NCI-H2029 (cell line): ENCODE results near the gene PLEKHJ1.

Experiments used
- DNase-seq: peaks from one replicate; lab custom pipeline; 2025; lab: John Stamatoyannopoulos, UW

The PLEKHJ1 gene

DNA sequence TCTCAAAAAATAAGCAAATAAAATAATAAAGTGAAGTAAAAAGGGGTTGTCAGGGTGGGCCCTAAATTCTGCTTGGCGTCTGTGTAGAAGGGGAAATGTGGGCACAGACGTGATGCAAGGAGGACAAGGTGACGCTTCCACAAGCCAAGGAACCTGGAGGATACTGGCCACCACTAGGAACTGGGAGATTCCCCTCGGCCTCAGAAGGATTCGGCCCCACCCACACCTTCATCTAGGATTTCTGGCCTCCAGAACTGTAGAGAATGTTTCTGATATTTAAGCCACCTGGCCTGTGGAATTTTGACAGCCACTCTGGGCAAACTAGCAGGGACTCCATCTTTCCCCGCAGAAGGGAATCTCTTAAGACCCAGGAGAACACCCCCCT is 1.1 kb downstream of the PLEKHJ1 start:
- DNase-seq, result peak; percentile 66

DNA sequence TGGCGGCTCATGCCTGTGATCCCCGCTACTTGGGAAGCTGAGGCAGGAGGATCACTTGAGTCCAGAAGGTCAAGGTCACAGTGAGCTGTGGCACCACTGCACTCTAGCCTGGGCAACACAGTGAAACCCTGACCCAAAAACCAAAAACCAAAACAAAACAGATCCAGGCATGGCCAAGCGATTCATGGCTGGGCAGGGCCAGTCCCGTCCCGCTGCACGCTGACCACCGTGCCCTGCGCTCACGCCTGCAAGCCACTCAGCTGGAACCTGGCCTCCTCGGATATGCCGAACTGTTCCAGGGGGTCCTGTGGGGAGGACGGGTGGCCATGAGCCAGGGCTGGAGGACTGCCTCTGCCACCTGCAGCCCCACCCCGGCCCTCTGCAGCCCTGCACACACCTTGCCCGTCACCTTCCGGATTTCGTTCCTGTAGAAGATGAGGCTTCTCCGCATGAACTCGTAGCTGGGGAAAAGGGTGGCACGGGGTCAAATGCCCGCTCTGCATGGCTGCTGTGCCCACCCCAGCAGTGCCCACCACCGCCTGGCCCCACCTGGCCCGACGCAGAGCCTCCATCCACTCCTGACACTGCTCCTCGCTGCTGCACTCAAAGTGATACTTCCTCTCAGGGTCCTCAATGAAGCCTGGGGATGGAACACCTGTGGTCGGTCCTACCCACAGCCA is 2.4 kb downstream of the PLEKHJ1 start:
- no peak for DNase-seq

DNA sequence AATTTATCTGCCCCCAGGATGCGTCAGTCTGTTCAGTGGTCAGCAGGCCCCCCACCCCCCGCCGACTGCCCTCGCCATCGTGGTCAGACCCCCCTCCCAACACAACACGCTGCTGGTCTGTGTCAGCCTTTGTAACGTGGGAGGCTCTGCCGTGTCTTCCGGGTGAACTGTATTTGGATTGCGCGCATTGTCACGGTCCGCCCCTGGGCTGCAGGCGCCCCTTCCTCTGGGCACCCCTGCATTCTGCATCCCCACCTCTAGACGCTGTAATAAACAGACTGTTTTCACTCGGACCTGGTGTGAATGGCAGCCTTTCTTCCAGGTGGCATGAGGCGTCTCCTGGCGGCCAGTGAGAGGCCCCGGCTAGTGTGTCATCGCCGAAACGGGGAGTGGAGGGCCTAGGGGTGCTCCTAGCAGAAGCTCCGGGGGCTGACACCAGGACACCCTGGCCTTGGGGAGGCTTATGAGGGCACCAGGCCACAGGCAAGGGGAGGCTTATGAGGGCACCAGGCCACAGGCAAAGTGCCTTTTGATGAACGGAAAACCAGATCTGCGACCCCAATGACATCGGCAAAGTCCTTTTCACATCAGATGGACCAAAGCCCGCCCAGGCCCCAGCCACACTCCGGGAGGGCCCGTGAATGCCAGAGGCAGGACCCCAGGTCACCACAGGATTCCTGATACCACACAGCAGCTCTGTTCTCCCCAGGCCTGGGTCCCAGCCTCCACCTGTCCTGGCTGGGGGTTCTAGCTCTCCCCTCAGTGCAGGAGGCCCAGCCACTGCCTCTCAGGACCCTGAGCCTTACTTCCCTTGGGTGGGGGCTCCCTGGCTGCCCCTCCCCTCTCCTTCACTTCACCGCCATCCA is 3.6 kb downstream of the PLEKHJ1 start:
- DNase-seq, result no peak

- no peak for DNase-seq
These were observed 4.4 kb downstream of the PLEKHJ1 start for GRCh38 chr19:2231621-2232221.

- DNase-seq, result no peak
These were observed 5.2 kb downstream of the PLEKHJ1 start for GRCh38 chr19:2230807-2231533.

DNA sequence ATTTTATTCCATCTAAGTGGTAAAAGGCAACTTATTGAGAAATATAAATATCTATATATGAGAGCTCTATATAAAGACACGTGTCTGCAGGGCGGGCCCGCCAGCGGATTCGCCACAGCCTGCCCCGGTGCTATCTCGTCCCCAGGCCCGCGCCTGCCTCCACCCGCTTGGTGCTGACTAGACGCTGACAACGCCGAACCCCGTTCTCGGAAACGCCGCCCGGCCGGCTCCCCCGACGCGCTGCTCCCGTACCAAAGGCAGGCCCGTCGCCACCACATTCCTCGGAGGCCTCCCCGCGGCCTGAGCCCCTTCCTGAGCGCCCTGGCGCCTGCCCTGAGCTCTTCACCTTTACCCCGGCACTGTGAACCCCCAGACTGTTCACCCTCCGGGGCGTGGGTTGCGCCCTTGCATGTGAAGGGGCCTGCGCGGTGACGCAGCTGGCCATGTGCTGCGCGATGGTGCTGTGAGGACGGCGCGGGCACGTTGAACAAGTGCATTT is 6.0 kb downstream of the PLEKHJ1 start:
- DNase-seq, result no peak

DNA sequence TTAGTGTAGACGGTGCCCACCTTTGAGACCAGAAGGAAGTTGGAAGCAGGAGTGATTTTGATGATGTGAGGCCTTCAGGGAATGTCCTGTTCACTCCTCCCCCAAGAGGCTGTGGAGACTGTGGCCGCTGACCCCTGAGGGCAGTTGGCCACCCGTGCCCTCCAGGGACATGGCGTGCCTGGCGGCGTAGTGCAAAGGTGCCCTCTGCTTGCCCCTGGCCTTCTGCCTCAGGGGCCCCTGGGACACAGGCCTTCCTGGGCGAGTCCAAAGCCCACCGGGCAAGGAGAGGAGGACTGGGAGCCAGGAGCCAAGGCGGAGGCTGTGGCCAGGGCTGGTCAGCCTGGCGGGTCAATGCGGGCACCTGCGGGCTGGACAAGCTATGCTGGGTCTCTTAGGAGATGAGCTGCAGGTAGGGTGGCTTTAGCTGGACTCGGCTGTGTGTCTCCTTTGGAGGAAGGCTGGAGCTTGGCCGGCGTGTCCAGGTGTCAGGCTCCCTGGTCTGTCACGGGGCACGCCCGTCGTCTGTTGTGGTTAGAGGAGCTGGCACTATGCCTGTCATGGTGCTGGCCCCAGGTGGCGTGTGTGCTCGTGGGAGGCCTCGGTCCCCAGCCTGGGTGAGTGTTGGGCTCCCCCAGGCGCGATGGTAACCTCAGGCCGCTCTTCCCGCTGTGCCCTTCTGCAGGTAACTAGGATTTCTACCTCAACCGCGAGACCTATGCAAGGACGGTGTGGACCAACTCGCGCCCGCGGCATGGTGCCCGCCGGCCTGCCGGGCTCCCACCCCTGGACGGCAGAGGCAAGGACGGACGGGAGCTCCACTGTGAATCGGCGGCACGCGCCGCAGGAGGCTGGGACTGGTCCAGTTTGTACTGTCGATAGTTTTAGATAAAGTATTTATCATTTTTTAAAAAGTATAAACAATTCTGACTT is 6.8 kb downstream of the PLEKHJ1 start:
- no peak for DNase-seq

DNA sequence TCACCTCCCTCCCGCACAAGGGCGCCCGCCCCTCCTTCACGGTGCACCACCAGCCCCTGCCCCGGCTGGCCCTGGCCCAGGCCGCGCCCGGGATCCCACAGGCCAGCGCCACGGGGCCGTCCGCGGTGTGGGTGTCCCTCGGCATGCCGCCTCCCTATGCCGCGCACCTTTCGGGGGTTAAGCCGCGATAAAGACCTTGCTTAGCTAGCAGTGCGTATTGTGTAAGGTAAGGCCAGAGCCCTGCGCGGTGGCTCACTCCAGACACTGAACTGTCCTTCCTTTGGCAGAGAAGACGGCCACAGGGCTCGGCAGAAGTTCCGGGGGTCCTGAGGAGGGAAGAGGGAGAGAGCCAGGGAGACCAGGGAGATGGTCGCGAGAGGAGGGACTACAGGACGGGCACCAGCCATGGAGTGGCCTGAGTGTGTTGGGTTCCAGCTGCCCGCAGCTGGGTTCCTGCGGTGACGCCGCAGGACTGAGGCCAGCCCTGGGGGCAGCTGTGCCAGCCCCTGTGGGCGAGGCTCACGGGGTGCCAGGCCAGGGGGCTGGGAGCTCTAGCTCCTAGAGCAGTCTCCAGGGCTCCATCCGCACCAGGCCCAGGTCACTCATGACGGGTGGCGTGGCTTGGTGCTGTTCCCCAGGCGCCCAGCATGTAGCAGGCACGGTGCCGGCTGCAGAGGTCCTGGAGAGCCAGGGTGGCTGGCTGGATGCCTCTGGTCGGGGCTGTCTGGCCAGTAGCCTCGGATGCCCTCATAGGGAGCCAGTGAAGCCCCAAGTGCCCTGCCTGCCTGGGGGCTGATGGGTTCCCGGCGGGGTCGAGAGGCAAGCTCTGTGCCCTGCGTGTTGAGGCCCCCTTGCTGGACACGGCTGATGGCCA is 7.7 kb downstream of the PLEKHJ1 start:
- DNase-seq, result no peak

DNA sequence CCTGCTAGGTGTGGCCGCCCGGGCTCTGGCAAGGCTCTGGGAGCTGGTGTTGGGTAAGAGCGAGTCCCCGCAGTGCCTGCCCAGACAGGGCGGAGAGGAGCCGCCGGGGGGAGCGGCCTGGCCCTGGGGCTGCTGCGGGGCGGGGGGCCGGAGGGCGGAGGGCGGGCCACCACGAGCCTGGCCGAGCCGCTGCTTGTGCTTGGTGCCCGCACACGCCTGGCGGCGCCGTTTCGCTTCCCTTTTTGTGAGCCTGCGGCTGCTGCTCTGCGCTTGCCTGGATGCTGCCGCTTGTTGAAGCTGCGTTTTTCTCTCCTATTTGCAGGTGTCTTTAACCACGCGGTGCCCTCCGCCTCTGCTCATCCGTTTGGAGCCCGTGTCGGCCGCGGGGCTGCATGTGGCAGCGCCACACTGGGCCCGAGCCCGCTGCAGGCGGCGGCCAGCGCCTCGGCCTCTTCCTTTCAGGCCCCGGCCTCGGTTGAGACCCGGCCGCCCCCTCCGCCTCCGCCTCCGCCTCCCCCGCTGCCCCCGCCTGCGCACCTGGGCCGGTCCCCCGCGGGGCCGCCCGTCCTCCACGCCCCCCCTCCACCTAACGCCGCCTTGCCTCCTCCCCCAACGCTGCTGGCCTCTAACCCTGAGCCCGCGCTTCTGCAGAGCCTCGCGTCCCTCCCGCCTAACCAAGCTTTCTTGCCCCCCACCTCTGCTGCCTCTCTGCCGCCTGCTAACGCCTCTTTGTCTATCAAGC is 8.5 kb downstream of the PLEKHJ1 start:
- DNase-seq, result no peak

GRCh38 chr19:2226840-2227360 is 9.2 kb downstream of the PLEKHJ1 start:
- no peak for DNase-seq

DNA sequence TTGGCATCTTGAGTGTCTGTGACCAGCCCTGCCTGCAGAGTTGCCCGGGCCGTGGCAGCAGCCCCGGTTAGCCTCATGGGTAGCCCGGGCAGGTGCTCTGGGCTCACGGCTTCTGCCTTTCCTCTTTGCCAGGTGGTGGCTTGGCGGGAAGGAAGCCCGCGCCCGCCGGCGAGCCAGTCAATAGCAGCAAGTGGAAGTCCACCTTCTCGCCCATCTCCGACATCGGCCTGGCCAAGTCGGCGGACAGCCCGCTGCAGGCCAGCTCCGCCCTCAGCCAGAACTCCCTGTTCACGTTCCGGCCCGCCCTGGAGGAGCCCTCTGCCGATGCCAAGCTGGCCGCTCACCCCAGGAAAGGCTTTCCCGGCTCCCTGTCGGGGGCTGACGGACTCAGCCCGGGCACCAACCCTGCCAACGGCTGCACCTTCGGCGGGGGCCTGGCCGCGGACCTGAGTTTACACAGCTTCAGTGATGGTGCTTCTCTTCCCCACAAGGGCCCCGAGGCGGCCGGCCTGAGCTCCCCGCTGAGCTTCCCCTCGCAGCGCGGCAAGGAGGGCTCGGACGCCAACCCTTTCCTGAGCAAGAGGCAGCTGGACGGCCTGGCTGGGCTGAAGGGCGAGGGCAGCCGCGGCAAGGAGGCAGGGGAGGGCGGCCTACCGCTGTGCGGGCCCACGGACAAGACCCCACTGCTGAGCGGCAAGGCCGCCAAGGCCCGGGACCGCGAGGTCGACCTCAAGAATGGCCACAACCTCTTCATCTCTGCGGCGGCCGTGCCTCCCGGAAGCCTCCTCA is 9.9 kb downstream of the PLEKHJ1 start:
- DNase-seq, result no peak

- no peak for DNase-seq
These were observed 10.6 kb downstream of the PLEKHJ1 start for GRCh38 chr19:2225415-2226050.

- DNase-seq, result no peak
These were observed 11.3 kb downstream of the PLEKHJ1 start for GRCh38 chr19:2224754-2225349.

DNA sequence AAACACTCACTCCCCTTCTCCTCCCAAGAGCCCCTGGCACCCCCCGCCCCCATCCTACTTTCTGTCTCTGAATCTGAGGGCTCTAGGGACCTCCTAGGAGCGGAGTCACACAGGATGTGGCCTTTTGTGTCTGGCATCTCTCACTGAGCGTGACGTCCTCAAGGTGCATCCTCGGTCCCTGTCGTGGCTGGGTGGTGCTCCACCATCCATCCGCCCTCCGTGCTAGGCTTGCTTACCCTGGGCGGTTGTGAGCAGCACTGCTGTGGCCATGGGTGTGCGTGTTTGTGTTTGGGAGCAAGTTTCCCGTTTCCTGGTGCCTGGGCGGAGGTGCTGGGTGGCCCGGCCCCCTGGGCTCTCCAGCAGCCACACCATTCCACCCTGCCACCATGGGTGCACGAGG is 12.2 kb downstream of the PLEKHJ1 start:
- no peak for DNase-seq

- no peak for DNase-seq
These were observed 12.7 kb downstream of the PLEKHJ1 start for GRCh38 chr19:2223391-2223790.

- DNase-seq, result no peak
These were observed 14.2 kb downstream of the PLEKHJ1 start for GRCh38 chr19:2221918-2222317.

DNA sequence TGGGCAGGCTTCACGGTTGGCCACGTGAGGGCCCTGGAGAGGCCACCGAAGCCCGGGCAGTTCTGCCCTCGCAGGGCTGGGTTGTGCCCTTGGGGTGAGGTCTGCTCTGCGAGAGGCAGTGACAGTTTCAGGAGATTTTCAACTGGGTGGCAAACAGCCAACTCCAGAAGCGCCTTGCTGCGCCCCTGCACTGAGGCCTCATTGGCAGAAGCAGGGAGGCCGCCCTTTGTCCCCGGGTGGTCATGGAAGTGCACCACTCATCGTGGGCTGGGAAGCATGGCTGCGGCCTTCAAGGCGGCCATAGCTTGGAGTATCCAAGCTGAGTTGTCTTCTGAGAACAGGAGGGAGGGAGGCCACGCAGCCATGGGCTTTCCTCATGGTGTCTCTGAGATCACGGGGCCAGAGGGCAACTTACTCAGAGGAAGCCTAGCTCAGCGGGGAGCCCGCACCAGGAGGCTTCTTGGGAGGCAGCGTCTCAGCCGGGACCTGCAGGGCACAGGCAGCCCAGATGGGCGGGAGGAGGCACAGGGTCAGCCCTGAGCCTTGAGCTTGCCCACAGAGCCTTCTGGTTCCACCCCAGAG is 14.8 kb downstream of the PLEKHJ1 start:
- no peak for DNase-seq
